Measurements from ENCODE around the gene NTSR1. TPM values are rescaled to one million over a fixed set of nuclear protein-coding genes. Genes with fewer than 3 reads are reported as not detected.

NTSR1 gene
- polyA plus RNA-seq, 3 donors = 1.4 to 2.4 (median 2.0) TPM

DNA sequence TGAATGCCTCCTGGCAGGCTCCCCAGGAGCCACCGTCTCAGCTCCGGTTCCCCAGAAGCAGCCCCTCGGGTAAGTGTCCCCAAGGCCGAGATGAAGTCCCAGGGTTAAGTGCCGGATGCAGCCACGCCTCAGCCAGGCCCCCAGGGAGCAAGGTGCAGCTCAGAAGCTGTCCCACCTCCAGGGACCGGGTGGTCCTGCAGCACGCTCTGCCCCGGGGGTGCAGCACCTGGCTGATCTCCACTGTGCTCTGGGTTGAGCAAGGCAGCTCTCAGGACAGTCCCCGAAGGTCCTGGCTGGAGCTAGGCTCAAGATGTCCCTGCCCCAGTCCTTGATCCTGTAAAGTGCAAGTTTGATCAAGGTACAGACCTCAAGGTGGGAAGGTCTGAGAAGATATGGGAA is 15.1 kb upstream of the NTSR1 start:
- DNase-seq = no peak

DNA sequence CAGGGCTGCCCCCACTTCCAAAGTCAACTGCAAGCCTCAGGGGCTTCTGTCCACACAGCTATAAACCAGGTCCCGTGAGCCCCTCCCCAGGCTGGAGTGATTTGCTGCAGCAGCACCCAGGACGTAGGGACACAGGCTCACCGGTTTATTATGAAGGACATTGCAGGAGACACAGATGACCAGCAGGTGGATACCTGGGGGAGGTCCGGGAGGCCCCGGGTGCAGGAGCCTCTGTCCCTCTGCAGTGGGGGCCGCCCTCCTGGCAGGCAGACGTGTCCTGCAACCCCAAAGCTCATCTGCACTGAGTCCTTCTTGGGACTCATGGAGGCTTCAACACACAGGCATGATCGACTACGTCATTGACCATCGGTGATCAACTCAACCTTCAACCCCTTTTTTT is 14.5 kb upstream of the NTSR1 start:
- no peak for DNase-seq

DNA sequence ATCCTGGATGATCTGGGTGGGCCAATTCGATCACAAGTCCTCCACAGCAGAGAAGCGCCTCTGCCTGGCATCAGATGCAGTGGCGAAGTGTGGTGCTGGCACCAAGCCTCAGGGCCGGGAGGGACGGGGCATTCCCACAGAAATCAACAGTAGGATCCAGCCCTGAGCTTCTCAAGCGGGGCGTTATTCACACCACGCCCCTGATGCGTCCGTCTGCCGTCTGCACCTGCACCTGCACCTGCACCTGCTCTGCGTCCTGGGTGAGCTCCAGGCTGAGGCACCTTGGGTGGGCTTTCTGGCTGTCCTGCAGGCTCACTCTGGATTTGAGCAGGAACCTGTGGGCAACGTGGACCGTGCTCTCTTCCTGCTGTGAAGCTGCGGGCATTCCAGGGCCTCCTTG is 13.8 kb upstream of the NTSR1 start:
- no peak for DNase-seq

DNA sequence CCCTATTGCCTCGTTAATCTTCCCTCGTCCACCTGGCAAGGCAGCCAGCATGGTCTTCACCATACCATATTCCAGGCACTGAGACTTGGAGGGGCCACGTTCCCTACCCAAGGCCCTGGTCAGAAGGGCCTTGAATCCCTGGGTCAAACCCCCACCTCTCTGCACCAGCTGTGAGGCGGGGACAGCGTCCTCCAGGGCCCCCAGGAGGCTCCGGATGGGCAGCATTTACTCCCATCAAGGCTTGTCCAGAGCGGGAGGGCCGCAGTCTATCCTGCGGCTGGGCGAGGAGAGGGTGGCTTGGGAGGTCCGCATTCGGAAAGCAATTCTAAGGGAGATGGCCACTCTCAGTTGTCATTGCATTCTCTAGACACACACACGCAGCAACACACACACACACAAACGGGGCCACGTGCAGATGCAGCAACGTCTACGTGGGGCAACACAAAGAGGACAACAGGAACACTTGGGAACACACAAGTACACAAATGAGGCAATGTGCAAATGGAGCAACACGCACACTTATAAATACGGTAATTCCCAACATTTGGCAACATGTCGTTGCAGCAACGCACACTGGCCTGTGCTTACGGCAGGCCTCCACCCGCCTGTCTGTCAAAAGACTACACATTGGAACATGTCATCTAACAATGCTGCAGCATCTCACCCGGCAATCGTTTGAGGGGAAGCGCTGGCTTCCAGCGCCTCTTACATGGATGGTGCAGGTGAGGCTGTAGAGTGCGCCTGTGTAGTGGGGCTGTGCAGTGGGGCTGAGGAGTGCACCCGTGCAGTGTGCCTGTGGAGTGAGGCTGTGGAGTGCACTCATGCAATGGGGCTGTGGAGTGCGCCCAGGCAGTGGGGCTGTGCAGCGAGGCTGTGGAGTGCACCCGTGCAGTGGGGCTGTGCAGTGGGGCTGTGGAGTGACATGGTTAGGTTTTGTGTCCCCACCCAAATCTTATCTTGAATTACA is 12.9 kb upstream of the NTSR1 start:
- DNase-seq = no peak

DNA sequence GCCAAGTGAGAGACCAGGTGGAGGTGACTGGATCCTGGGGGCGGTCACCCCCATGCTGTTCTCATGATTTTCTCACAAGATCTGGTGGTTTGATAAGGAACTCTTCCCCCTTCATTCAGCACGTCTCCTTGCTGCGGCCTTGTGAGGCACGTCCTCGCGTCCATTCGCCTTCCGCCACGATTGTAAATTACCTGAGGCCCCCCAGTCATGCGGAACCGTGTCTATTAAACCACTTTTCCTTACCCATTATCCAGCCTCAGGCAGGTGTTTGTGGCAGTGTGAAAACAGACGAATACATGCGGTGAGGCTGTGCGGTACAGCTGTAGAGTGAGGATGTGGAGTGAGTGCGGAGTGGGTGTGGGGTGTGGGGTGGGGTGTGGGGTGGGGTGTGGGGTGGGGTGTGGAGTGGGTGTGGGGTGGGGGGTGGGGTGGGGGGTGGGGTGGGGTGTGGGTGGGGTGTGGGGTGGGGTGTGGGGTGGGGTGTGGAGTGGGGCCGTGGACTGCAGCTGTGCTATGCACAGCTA is 12.1 kb upstream of the NTSR1 start:
- peak; percentile 40 for DNase-seq

DNA sequence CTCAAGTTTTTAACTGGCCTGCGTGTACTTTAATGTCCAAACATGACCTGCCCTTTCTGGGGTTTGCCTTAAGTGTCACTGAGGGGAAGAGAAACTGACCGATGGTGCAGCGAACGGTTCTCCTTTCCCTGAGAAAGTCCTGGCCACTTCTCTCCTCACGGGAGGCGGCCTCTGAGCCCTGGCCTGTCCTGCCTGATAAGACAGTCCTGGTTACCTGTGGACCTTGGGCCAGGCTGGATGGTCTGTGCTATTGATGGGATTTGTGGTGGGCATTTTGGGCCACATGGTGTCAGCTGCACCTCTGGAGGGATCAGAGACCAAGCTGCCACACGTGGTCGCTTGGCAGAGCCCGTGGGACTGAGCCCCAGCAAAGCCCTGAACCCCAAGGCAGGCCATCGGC is 11.6 kb upstream of the NTSR1 start:
- no peak for DNase-seq

DNA sequence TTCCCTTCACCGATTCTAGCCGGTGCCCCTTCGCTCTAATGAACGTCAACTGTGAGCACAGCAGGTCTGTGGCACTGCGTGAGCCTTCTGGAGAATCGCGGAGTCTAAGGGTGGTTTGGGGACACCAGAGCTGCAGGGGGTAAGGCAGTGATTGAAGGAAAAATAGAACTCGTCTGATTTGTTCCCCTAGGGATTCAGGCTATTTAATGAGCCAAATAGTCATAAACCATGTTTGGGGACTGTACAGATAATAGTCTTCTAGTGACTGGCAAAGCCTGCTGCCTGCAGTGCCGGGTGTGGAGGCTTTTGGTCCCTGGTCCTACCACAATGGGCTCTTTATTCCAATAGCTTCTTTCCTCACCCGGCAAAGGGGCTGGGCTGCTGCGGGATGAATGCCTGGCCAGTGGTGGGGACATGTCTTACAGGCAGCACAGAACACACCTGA is 11.1 kb upstream of the NTSR1 start:
- DNase-seq = no peak

DNA sequence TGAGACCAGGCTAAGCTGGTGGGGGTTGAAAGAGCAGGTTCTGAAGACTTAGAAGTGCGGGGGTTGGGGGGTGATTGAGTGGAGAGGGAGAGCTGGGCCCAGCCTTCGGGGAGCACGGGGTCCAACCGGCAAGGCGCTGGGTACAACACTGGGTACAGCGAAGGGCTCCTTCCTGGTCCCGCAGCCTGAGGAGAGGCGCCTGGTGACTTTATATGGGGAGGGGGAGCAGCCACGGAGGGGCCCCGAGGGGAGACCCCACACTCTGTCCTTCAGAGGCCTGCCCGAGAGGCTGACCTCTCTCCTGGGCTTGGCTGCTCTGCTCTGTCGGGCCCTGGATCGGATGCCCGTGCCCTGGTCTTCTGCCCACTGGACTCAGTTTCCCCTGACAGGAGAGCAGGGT is 10.4 kb upstream of the NTSR1 start:
- no peak for DNase-seq

DNA sequence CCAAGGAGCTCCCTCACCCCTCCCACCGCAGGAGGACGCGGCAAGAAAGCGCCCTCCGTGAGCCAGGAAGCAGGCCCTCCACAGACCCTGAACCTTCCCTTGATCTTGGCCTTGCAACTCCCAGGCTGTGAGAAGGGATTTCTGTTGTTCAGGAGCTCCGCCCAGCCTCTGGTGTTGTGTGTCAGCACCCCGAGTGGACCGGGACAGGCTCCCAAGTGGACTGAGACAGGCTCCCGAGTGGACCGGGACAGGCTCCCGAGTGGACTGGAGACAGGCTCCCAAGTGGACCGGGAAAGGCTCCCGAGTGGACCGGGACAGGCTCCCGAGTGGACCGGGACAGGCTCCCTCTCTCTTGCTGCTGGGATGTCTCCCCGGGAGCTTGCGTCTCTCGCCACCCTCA is 9.3 kb upstream of the NTSR1 start:
- no peak for DNase-seq

DNA sequence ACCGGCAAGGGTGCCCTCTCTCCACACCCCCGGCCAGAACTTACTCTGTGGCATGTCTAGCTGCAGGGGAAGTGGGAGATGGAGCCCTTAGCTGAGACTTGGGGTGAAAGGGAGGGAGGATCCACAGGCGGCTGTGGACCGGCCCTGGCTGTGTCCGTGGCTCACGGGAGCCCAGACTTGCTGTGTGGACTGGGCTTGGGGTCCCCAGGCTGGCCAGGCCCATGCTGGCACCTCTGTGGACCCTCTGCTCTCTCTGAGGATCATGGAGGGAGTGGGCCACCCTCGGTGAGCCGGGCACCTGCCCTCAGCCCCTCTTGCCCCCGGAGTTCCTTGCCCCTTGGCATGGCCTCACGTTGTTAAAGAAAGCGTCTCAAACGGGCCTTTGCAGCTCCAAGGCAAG is 8.9 kb upstream of the NTSR1 start:
- no peak for DNase-seq

DNA sequence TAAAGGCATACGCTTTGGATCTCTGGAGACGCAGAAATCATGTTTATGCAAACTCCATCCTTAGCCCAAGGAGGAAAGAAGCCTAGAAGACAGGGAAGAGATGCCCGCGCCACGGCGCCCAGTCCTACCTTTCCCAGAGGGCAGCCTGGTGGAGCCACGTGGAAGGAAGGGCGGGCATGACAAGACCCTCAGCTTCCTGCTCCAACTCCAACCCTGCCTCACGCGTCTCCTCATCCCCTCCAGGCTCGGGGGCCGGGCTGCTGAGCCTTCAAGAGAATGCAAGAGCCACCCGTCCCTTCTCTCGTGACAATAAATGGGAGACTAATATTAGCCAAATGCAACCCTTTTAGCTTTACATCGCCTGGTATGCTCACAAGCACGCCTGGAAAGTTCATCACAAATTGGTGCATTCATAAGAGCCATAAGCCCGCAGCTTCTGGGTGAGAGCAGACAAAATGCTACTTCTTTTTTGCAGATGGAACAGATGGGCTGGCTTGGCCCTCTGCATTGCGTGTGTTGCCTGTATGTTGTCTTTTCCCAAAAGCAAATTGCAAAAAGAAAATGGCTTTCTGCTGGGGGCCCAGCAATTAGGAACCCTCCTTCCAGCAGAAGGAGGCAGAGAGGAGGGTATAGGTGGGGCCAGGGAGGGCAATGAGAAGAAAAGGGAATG is 8.2 kb upstream of the NTSR1 start:
- DNase-seq = no peak

DNA sequence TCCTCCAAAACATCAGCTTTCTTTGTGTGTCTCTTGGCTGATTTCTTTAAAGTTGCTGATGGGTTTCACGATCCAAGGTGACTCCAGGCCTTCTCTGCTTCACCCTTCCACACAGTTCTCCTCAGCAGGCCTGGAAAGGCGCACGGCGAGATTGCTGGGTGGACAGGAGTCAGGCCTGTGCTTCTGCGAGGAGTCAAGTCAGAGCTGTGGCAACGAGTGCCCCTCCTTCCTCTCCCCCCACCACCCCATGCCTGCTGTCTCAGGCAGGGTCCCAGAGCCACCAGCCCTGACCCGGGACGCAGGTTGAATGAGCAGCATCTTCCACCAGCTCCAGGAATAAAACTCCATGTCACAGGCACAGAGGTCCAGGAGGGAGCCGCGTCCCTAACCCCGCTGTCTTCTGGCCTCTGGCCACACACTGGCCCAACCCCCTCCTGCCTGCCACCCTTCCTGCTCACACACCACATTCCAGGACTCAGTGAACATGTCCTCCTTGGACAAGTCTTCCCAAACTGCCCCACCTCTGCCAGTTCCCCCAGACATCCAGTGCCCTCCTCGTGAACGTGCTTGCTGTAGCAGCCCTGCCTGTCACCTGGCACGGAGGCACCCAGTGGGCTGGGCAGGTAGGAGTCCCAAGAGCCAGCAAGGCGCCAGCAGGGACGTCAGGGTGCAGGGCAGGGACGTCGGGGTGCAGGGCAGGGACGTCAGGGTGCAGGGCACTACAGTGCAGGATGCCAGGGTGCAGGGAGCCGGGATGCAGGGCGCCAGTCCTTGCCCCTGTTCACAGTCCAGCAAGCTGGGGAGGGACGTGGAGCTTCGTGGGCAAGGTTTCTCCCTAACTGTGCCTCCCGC is 7.2 kb upstream of the NTSR1 start:
- DNase-seq = no peak

DNA sequence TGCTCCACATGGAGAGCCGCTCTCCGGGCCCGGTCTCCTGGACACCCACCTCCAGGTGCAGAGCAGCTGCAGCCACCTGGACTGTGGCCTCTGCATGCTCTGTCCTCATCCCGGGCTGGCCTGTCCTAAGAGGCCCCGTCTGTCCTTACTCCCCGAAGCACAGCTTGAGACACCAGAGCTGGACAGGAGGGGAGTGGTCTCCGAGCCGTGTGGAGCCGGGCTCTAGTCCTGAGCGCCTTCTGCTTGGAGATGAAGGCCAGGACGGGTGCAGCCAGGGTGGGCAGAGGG is 6.7 kb upstream of the NTSR1 start:
- DNase-seq = no peak

DNA sequence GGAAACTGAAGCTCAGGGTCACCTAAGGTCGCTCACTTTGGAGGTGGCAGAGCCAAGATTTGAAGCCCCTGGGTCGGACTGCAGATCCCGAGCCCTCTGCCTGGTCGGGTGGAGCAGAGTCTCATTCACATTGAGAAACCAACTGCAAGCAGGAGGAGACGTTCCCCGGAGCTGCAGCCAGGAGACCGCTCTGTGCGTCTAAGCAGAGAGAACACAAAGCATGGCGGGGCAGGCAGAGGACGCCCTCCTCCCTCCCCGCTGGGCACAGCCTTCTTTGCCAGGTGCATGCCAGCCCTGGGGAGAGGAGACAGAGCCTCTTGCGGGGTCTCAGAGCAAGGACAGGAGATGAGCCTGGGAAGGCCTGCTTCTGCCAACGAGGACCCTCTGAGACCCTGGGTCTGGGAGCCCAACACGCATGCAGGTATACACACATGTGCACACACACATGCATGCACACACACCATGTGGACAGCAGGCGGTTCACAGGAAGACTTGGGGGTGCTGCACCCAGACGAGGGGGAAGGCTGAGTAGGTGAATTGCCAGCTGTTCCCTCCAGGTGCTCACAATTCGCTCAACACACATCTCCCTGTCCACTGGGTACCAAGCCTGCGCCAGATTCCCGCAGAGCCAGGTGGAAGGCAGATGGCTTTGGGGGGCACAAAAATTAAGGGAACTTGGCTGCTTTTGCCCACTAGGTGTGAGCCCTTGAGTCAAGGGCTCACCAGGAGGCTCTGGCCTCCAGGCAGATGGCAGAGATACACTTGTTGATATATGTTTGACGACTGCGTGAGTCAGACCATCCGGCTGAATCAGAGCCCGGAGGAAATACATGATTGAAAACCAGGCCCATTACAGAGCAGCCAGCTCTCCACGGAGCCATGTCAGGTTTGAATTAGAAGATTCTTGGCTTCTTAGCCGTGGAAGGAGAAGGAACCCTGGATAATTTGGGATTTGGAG is 5.5 kb upstream of the NTSR1 start:
- DNase-seq = no peak

DNA sequence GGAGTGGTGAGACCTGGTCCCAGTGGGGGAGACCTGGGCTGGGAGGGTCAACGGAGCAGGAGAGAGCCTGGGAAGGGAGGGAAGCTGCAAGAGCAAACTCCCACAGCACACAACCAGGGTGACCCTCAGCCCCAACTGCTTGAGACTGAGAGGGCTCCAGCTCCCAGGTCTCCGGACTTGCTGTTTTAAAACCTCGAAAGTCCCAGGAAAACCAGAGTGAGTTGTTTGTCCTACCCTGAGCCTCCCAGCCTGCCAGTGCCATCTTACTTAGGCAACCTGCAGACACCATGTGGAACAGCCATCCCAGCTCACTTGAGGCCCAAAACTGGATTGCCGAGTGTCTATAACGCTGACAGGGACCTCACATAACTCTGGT is 4.8 kb upstream of the NTSR1 start:
- DNase-seq = no peak

DNA sequence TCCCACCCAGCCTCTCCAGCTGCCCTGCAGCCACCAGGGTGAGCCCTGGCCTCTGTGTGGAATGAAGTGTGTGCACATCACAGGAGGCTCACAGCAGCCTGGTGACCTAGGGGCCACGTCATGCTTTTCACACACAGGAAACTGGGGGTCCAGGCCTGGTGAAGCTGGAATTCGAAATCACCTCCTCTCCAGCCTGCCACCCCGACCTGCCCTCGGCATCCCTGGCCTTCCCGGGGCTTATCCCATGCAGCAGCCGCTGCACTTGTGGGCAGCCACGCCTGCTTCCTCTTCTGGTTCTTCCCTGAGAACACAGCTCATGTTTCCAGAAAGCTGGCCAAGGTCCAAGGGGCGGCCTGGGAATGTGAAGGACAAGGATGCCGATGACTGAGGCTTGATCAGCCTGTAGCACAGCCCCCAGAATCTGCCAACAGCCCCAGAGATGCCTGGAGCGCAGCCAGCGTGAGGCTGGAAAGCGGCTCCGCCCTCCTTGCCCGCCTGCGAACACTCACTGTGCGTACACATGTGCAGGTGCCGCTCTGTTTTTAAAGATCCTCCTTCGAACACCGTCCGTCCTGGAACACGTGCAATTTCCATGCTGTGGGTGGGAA is 4.2 kb upstream of the NTSR1 start:
- peak; percentile 87 for DNase-seq

DNA sequence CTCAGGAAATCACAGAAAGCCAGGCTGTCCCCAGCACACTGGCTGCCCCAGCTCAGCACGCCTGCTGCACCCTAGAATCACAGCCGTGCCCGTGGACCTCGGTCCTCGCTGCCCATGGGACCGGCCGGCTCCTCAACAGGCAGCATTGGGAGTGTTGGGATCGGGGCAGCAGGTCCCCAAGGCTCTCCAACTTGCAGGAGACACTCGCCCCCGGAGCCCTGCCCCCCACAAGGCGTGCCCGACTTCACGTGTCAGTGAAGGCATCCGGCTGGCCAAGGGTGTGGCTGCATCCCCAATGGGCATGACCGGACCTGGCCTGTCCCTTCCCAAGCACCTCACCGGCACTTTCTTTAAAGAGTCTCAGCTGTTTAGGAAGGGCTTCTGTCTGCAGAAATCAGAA is 3.0 kb upstream of the NTSR1 start:
- no peak for DNase-seq

DNA sequence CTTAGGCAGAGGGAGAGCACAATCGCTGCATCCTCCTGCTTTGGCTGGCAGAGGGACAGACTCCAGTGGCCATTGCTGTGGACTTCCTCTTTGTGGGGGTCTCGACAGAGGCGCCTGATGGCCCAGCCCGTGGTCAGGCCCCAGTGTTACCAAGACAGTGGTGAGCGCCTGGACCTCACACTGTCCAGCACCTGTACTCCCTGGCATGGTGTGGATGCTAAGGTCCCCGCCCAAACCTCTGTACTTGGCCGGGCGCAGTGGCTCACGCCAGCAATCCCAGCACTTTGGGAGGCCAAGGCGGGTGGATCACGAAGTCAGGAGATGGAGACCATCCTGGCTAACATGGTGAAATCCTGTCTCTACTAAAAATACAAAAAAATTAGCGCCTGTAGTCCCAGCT is 2.3 kb upstream of the NTSR1 start:
- DNase-seq = no peak

DNA sequence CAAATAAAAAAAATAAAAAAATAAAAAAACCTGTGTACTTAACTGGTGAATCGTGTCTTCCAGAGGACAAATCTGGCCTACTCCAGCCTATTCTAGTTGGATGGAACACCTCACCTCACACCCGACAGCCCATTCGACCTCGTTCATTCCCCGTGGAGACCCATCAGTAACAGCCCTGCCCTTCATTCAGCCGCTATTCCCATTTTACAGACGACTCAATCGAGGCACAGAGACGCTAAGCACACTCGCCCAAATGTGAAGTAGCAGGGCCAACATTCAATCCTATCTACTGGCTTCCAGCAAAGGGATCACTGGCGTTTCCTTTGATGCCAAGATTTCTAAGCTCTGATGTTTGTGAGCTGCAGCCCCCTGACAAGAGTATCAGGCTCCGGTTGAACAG is 1.8 kb upstream of the NTSR1 start:
- DNase-seq = no peak

DNA sequence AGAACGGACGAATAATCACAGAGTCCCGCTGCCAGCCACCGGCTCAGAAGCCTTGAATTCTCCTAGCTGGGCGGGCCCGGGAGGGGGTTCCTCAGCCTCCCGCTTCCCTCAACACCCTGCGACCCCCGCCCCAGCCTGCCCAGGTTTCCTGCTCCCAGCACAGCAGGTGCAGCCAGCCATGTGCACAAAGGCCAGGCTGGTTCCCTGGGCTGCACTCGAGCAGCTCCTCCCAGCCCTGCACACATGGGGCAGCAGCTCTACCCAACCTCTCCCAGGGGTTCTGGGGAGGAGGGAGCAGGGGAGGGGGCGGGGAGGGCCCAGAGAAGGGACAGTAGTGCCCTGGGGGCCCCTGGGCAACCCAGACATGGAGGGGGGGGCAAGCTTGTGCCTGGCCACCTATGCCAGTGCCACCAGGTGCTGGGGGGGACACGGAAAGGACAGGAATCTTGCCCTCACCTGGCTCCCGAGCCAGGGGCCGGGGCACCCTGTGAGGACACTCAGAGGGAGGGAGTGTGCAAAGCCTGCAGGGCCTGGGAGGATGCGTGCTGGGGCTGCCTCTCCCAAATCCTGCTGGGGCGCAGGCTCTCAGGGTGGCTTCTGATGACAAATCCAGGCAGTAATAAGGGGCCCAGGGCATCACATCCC is 1.2 kb upstream of the NTSR1 start:
- DNase-seq = no peak

Data from renal pelvis (tissue), 4 donors.